ENCODE measurements around the gene SGPL1.

Gene SGPL1

GRCh38 chr10:70886921-70887665 lies 71.3 kb downstream of the SGPL1 start:
- DNase-seq, result no peak

GRCh38 chr10:70887804-70888800 lies 72.4 kb downstream of the SGPL1 start, which contains the start of gene PCBD1:
TSS of gene PCBD1 (minus strand) at chr10:70888565. CDS start at chr10:70888533, 32 bp downstream.
- DNase-seq, result peak; percentile 81

GRCh38 chr10:70889291-70889690 lies 73.5 kb downstream of the SGPL1 start:
- DNase-seq, result no peak

GRCh38 chr10:70890917-70891431 lies 75.2 kb downstream of the SGPL1 start:
- DNase-seq, result no peak

GRCh38 chr10:70891627-70892026 lies 75.9 kb downstream of the SGPL1 start:
- no peak for DNase-seq

- no peak for DNase-seq
Measured at GRCh38 chr10:70892631-70893030, 76.9 kb downstream of the SGPL1 start.

GRCh38 chr10:70893227-70894006 lies 77.7 kb downstream of the SGPL1 start:
- DNase-seq, result no peak

GRCh38 chr10:70894416-70894815 lies 78.7 kb downstream of the SGPL1 start:
- no peak for DNase-seq

GRCh38 chr10:70896551-70896950 lies 80.8 kb downstream of the SGPL1 start:
- DNase-seq, result no peak

GRCh38 chr10:70898687-70899086 lies 82.9 kb downstream of the SGPL1 start:
- no peak for DNase-seq

GRCh38 chr10:70899096-70899495 lies 83.3 kb downstream of the SGPL1 start:
- DNase-seq, result no peak

- DNase-seq, result no peak
Measured at GRCh38 chr10:70901276-70901878, 85.6 kb downstream of the SGPL1 start.

GRCh38 chr10:70902661-70903261 lies 87.0 kb downstream of the SGPL1 start:
- no peak for DNase-seq

GRCh38 chr10:70903262-70903921 lies 87.6 kb downstream of the SGPL1 start:
- peak; percentile 66 for DNase-seq

GRCh38 chr10:70905071-70906021 lies 89.6 kb downstream of the SGPL1 start:
- no peak for DNase-seq

- no peak for DNase-seq
Measured at GRCh38 chr10:70906031-70906783, 90.5 kb downstream of the SGPL1 start.

GRCh38 chr10:70906953-70907636 lies 91.3 kb downstream of the SGPL1 start:
- no peak for DNase-seq

GRCh38 chr10:70907637-70908405 lies 92.1 kb downstream of the SGPL1 start:
- no peak for DNase-seq

Data from NCI-H1436 (cell line).